ENCODE results near the gene SLITRK3.
"Not testable (repeated sequence)": the region's sequence is repeated elsewhere in the genome, so short reads cannot be mapped to it uniquely, and the experiment has no call there.

The SLITRK3 gene

GRCh38 chr3:165162883-165163282 lies 33.3 kb downstream of the SLITRK3 start:
- Mint-ChIP-seq H3K36me3 (ENCODE audit: insufficient read depth) (no peaks in the 10 kb centered on the region), H3K4me3 (no peak overlapping the region), H3K27me3 (no peaks in the 10 kb centered on the region), H3K9me3 (peaks cover 3 to 10% of the 10 kb centered on the region in 2 donors), H3K4me1 (ENCODE audit: low read depth in 2 of 2) (no peaks in the 10 kb centered on the region), H3K27ac (no peak overlapping the region)
- DNase-seq (no peak), ATAC-seq (replicated peaks) (no peak)

- Mint-ChIP-seq H3K27me3 (no peaks in the 10 kb centered on the region), H3K4me3 (no peak overlapping the region), H3K36me3 (ENCODE audit: insufficient read depth) (no peaks in the 10 kb centered on the region), H3K9me3 (peaks cover 0 to 4% of the 10 kb centered on the region in 2 donors), H3K4me1 (ENCODE audit: low read depth in 2 of 2) (no peaks in the 10 kb centered on the region), H3K27ac (no peak overlapping the region)
- ATAC-seq (replicated peaks), result no peak
- no peak for DNase-seq
These were observed 36.3 kb downstream of the SLITRK3 start for GRCh38 chr3:165159760-165160421.

GRCh38 chr3:165158011-165158410 lies 38.2 kb downstream of the SLITRK3 start:
- no peak overlapping the region for H3K27ac Mint-ChIP-seq
- no peaks in the 10 kb centered on the region for H3K27me3 Mint-ChIP-seq
- no peak for ATAC-seq (replicated peaks)

GRCh38 chr3:165156757-165157420 lies 39.3 kb downstream of the SLITRK3 start:
- Mint-ChIP-seq H3K27ac (no peak overlapping the region), H3K27me3 (no peaks in the 10 kb centered on the region), H3K36me3 (ENCODE audit: insufficient read depth) (no peaks in the 10 kb centered on the region), H3K4me3 (no peak overlapping the region), H3K4me1 (ENCODE audit: low read depth in 2 of 2) (no peaks in the 10 kb centered on the region), H3K9me3 (peaks cover 0 to 8% of the 10 kb centered on the region in 2 donors)
- DNase-seq (no peak), ATAC-seq (replicated peaks) (no peak)

More at GRCh38 chr3:165158011-165158410, 38.2 kb downstream of the SLITRK3 start:
- Mint-ChIP-seq H3K4me1 (ENCODE audit: low read depth in 2 of 2) (no peaks in the 10 kb centered on the region), H3K4me3 (no peak overlapping the region), H3K9me3 (peaks cover 0 to 8% of the 10 kb centered on the region in 2 donors), H3K36me3 (ENCODE audit: insufficient read depth) (no peaks in the 10 kb centered on the region)
- DNase-seq, result no peak

DNA sequence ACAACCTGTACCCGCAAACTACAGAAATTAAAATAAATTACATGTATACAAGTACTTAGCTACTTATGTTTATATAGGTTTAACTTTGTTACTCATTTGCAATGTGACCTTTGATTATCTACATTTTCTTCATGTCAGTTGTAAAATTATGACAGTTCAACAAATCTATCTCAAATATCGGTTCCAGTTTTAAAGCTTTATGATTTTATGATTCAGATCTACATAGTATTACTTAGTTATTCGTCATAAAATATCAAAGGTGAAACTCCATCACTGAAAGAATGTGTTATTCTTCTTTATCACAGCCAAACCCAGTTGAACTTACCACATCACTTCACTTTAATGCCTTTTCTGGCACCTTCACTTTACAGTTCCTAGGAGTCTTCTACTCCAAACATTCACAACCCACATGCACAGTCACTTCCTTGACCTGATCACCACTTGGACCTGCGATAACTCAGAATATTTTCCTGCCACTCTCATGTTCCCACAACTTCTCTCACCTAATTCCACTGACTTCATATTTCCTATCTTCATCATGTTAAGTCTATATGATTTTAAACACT lies 47.2 kb downstream of the SLITRK3 start:
- no peak for DNase-seq
- no peak for ATAC-seq (replicated peaks)
- Mint-ChIP-seq H3K4me3 (no peak overlapping the region), H3K36me3 (ENCODE audit: insufficient read depth) (no peaks in the 10 kb centered on the region), H3K4me1 (ENCODE audit: low read depth in 2 of 2) (no peaks in the 10 kb centered on the region), H3K9me3 (peaks cover 10 to 24% of the 10 kb centered on the region in 2 donors), H3K27ac (no peak overlapping the region), H3K27me3 (no peaks in the 10 kb centered on the region)

DNA sequence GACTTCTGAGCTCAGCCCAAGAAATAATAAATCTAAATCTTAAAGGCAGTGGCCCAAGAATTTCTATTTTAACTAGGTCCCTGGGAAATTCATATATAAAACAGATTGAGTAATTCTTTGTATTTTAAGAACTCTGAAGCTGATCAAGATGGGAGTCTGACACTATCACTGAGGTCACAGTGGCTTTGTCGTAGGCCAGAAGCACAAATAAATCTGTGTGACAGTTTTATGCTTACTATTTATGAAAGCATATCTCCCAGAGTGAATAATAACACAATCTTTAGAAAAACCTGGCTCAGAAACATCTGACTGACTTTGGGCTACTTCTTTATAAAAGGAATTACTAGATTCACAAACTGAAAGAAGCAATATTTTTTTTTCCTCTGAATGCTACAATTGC lies 51.9 kb downstream of the SLITRK3 start:
- Mint-ChIP-seq H3K4me1 (ENCODE audit: low read depth in 2 of 2) (no peaks in the 10 kb centered on the region), H3K27me3 (no peaks in the 10 kb centered on the region), H3K4me3 (no peak overlapping the region), H3K27ac (no peak overlapping the region), H3K36me3 (ENCODE audit: insufficient read depth) (no peaks in the 10 kb centered on the region), H3K9me3 (peaks cover 3 to 12% of the 10 kb centered on the region in 2 donors)
- DNase-seq (no peak), ATAC-seq (replicated peaks) (no peak)

GRCh38 chr3:165139918-165140317 lies 56.3 kb downstream of the SLITRK3 start:
- not testable (repeated sequence) for H3K27ac Mint-ChIP-seq; H3K27me3 Mint-ChIP-seq; H3K4me3 Mint-ChIP-seq; H3K36me3 Mint-ChIP-seq (ENCODE audit: insufficient read depth); ATAC-seq (replicated peaks); H3K4me1 Mint-ChIP-seq (ENCODE audit: low read depth in 2 of 2); DNase-seq
- H3K9me3 Mint-ChIP-seq, result peaks cover 8 to 14% of the 10 kb centered on the region in 2 donors

Measured in effector memory CD8-positive, alpha-beta T cell (primary cell).